Fibroblast of skin of scalp (primary cell): Measurements from ENCODE around the gene CAPZA2.
"Not testable (repeated sequence)": the region's sequence is repeated elsewhere in the genome, so short reads cannot be mapped to it uniquely, and the experiment has no call there.

Experiments
- DNase-seq: peaks from one replicate; pipeline ENCODE4 v3.0.0-alpha.2; 2013

CAPZA2 gene

GRCh38 chr7:116955801-116956476 lies 93.6 kb downstream of the CAPZA2 start:
- no peak for DNase-seq

- no peak for DNase-seq
Measured at GRCh38 chr7:116956477-116956804, 94.1 kb downstream of the CAPZA2 start.

- DNase-seq = no peak
Measured at GRCh38 chr7:116957874-116958273, 95.5 kb downstream of the CAPZA2 start.

- not testable (repeated sequence) for DNase-seq
Measured at GRCh38 chr7:116961966-116962673, 99.7 kb downstream of the CAPZA2 start.

GRCh38 chr7:116963234-116963633 lies 100.8 kb downstream of the CAPZA2 start:
- no peak for DNase-seq

GRCh38 chr7:116966601-116967000 lies 104.2 kb downstream of the CAPZA2 start:
- no peak for DNase-seq

GRCh38 chr7:116967254-116967922 lies 105.0 kb downstream of the CAPZA2 start:
- no peak for DNase-seq

- no peak for DNase-seq
Measured at GRCh38 chr7:116967983-116968382, 105.6 kb downstream of the CAPZA2 start.

GRCh38 chr7:116968631-116969030 lies 106.2 kb downstream of the CAPZA2 start:
- DNase-seq = no peak

- no peak for DNase-seq
Measured at GRCh38 chr7:116969371-116969902, 107.0 kb downstream of the CAPZA2 start.

GRCh38 chr7:116970238-116970910 lies 108.0 kb downstream of the CAPZA2 start:
- no peak for DNase-seq

- not testable (repeated sequence) for DNase-seq
Measured at GRCh38 chr7:116971153-116971552, 108.8 kb downstream of the CAPZA2 start.
